Muscle of leg (tissue), 11 donors: ENCODE data around the gene KRT17. TPM values are rescaled to one million over a fixed set of nuclear protein-coding genes. Genes with fewer than 3 reads are reported as not detected.

ENCODE experiments used
- DNase-seq: peaks from one replicate; pipeline ENCODE4 v3.0.0; 2013
- H3K27ac ChIP-seq: one replicate; pipeline ENCODE4 v1.5.1; 2013; ENCODE audit warnings: mild to moderate bottlenecking, low read length, control low read depth
- H3K27me3 ChIP-seq: one replicate; pipeline ENCODE4 v1.6.1; 2013; ENCODE audit warnings: low read length; ENCODE audit not compliant: control insufficient read depth, insufficient read depth
- H3K36me3 ChIP-seq: one replicate; pipeline ENCODE4 v1.6.1; 2013; ENCODE audit warnings: low read length; ENCODE audit not compliant: control insufficient read depth, insufficient read depth
- H3K4me1 ChIP-seq: one replicate; pipeline ENCODE4 v1.6.1; 2013; ENCODE audit warnings: low read length; ENCODE audit not compliant: control insufficient read depth, insufficient read depth
- H3K4me3 ChIP-seq: one replicate; pipeline ENCODE4 v1.5.1; 2013; ENCODE audit warnings: low read length, control low read depth
- H3K9me3 ChIP-seq: replicated peaks from 2 replicates; pipeline ENCODE4 v1.6.1; 2013; ENCODE audit warnings: low read depth, low read length; ENCODE audit not compliant: control insufficient read depth
- whole genome bisulfite sequencing: methylation state at CpG from one replicate; pipeline ENCODE4 v1.1.5; 2013; ENCODE audit warnings: missing lambda C conversion rate; ENCODE audit not compliant: insufficient coverage; 5-methylcytosine and 5-hydroxymethylcytosine counted together
- polyA plus RNA-seq, 8 donors: library from polyadenylated mRNA; unstranded; fragments of 120-200 nt; gene quantifications; one replicate each; pipeline versions ENCODE4 v1.2.1 to v1.2.3, GENCODE V29; 2013; ENCODE audit warnings: inconsistent platforms in 1 of 8, low replicate concordance in 1 of 8; ENCODE audit not compliant: insufficient read length in 8 of 8, insufficient read depth in 1 of 8
- total RNA-seq: library from RNA; stranded (reverse); fragments of 120-200 nt; gene quantifications from one replicate; pipeline ENCODE4 v1.2.4, GENCODE V29; 2013

The KRT17 gene
- total and polyA plus RNA-seq, 9 donors, result 0.72 to 243 (median 1.6) TPM

- WGBS, result 52% methylated on average over 5 of the region's 8 CpGs
These were observed 39.2 kb upstream of the KRT17 start for GRCh38 chr17:41663451-41664171.

GRCh38 chr17:41660221-41660711 lies 35.9 kb upstream of the KRT17 start:
- H3K4me3 ChIP-seq, result no peak overlapping the region
- H3K9me3 ChIP-seq, result no peaks in the 10 kb centered on the region
- DNase-seq, result no peak
- peaks cover 41% of the 10 kb centered on the region for H3K4me1 ChIP-seq
- 40% methylated on average over 1 of the region's 8 CpGs for WGBS
- no peaks in the 10 kb centered on the region for H3K27me3 ChIP-seq
- no peaks in the 10 kb centered on the region for H3K36me3 ChIP-seq
- peak overlapping the region; percentile 20 for H3K27ac ChIP-seq

More at GRCh38 chr17:41663451-41664171, 39.2 kb upstream of the KRT17 start:
- no peak overlapping the region for H3K4me3 ChIP-seq
- peaks cover 4% of the 10 kb centered on the region for H3K27me3 ChIP-seq
- peaks cover 41% of the 10 kb centered on the region for H3K4me1 ChIP-seq
- H3K27ac ChIP-seq, result no peak overlapping the region
- no peaks in the 10 kb centered on the region for H3K9me3 ChIP-seq
- no peak for DNase-seq
- H3K36me3 ChIP-seq, result no peaks in the 10 kb centered on the region

GRCh38 chr17:41659427-41660212 lies 35.2 kb upstream of the KRT17 start:
- 82% methylated on average over 8 of the region's 11 CpGs for WGBS
- H3K9me3 ChIP-seq, result no peaks in the 10 kb centered on the region
- DNase-seq, result no peak
- no peak overlapping the region for H3K4me3 ChIP-seq
- H3K36me3 ChIP-seq, result no peaks in the 10 kb centered on the region
- peaks cover 48% of the 10 kb centered on the region for H3K4me1 ChIP-seq
- no peaks in the 10 kb centered on the region for H3K27me3 ChIP-seq
- no peak overlapping the region for H3K27ac ChIP-seq

- no peak for DNase-seq
- no peaks in the 10 kb centered on the region for H3K36me3 ChIP-seq
- no peaks in the 10 kb centered on the region for H3K27me3 ChIP-seq
- H3K27ac ChIP-seq, result no peak overlapping the region
- no peaks in the 10 kb centered on the region for H3K9me3 ChIP-seq
- 83% methylated on average over 2 of the region's 5 CpGs for WGBS
- peaks cover 56% of the 10 kb centered on the region for H3K4me1 ChIP-seq
- no peak overlapping the region for H3K4me3 ChIP-seq
These were observed 34.5 kb upstream of the KRT17 start for GRCh38 chr17:41658846-41659245.

GRCh38 chr17:41657936-41658335 lies 33.6 kb upstream of the KRT17 start:
- Histone ChIP-seq H3K4me1 (peaks cover 65% of the 10 kb centered on the region), H3K27me3 (no peaks in the 10 kb centered on the region), H3K9me3 (no peaks in the 10 kb centered on the region), H3K36me3 (no peaks in the 10 kb centered on the region), H3K4me3 (no peak overlapping the region), H3K27ac (no peak overlapping the region)
- no peak for DNase-seq
- 81% methylated on average over 5 of the region's 12 CpGs for WGBS

- Histone ChIP-seq H3K9me3 (no peaks in the 10 kb centered on the region), H3K36me3 (no peaks in the 10 kb centered on the region), H3K4me1 (peaks cover 71% of the 10 kb centered on the region), H3K27ac (no peak overlapping the region), H3K4me3 (no peak overlapping the region), H3K27me3 (no peaks in the 10 kb centered on the region)
- WGBS, result 74% methylated on average over 6 of the region's 16 CpGs
- DNase-seq, result no peak
These were observed 32.9 kb upstream of the KRT17 start for GRCh38 chr17:41657176-41657754.

GRCh38 chr17:41656249-41657023 lies 32.1 kb upstream of the KRT17 start:
- WGBS, result 86% methylated on average over 10 of the region's 16 CpGs
- Histone ChIP-seq H3K36me3 (no peaks in the 10 kb centered on the region), H3K27me3 (no peaks in the 10 kb centered on the region), H3K4me3 (no peak overlapping the region), H3K4me1 (peaks cover 80% of the 10 kb centered on the region), H3K27ac (no peak overlapping the region), H3K9me3 (no peaks in the 10 kb centered on the region)
- DNase-seq, result no peak

GRCh38 chr17:41655611-41656111 lies 31.3 kb upstream of the KRT17 start:
- no peak for DNase-seq
- Histone ChIP-seq H3K9me3 (no peaks in the 10 kb centered on the region), H3K4me1 (peaks cover 86% of the 10 kb centered on the region), H3K27ac (peak overlapping the region; percentile 51), H3K36me3 (no peaks in the 10 kb centered on the region), H3K4me3 (no peak overlapping the region), H3K27me3 (no peaks in the 10 kb centered on the region)
- WGBS, result 33% methylated on average over 15 of the region's 18 CpGs

- 60% methylated on average over 14 of the region's 24 CpGs for WGBS
- Histone ChIP-seq H3K27me3 (no peaks in the 10 kb centered on the region), H3K36me3 (no peaks in the 10 kb centered on the region), H3K9me3 (no peaks in the 10 kb centered on the region), H3K4me1 (peaks cover 82% of the 10 kb centered on the region), H3K27ac (peak overlapping the region; percentile 51), H3K4me3 (no peak overlapping the region)
- DNase-seq, result no peak
These were observed 30.6 kb upstream of the KRT17 start for GRCh38 chr17:41654678-41655607.
